ENCODE results near the gene ITCH. TPM values are rescaled to one million over a fixed set of nuclear protein-coding genes. Genes with fewer than 3 reads are reported as not detected.

The ITCH gene
- total and polyA plus RNA-seq, 9 of the 15 experiments (the other 6 are each of a cell fraction or from before 2014, with no cell fraction given): 7.5 to 53.0 (median 22.9) TPM

GRCh38 chr20:34516247-34517113, 153.4 kb downstream of the ITCH start, which contains the start of gene DYNLRB1 (continued):
- TF ChIP-seq STAT6 (CRISPR knock-in tag; IDR thresholded peaks at IDR 0.05): no peak
- peak; percentile 94 to 95 for TF ChIP-seq NRF1 (conservative IDR thresholded peaks at IDR 0.05 in 1 of 2, IDR thresholded peaks at IDR 0.05 in 1 of 2)
- peak; percentile 8; the same call in 1 of the 2 replicates for TF ChIP-seq MXI1 (IDR thresholded peaks at IDR 0.05; ENCODE audit: low read depth, low read length)
- TF ChIP-seq ZNF830 (CRISPR knock-in tag; IDR thresholded peaks at IDR 0.05): 0 out of 2 replicates have a peak, but pooled peaks have one; percentile 13
- peak; percentile 54; the same call in 1 of the 2 replicates for TF ChIP-seq CHD2 (IDR thresholded peaks at IDR 0.05; ENCODE audit: low read depth, low read length)
- peak; percentile 70 for TF ChIP-seq CCNT2 (IDR thresholded peaks at IDR 0.05; ENCODE audit: borderline replicate concordance, extremely low read depth, insufficient read length, low read depth, low read length)
- no peak for TF ChIP-seq POU5F1 (IDR thresholded peaks at IDR 0.05; ENCODE audit: borderline replicate concordance, low read depth, low read length, partially characterized antibody)
- TF ChIP-seq SETDB1 (IDR thresholded peaks at IDR 0.05; ENCODE audit: low read length): no peak
- TF ChIP-seq ZBTB49 (CRISPR knock-in tag; IDR thresholded peaks at IDR 0.05; ENCODE audit: borderline replicate concordance): no peak
- TF ChIP-seq MAZ (CRISPR knock-in tag; conservative IDR thresholded peaks at IDR 0.05 in 1 of 2, IDR thresholded peaks at IDR 0.05 in 1 of 2): peak; percentile 79 to 83
- peak; percentile 71; the same call in 1 of the 2 replicates for TF ChIP-seq TFAP4 (CRISPR knock-in tag; IDR thresholded peaks at IDR 0.05; ENCODE audit: borderline replicate concordance)
- TF ChIP-seq ZNF121 (CRISPR knock-in tag; conservative IDR thresholded peaks at IDR 0.05): no peak
- no peak for TF ChIP-seq KLF13 (tag; IDR thresholded peaks at IDR 0.05; ENCODE audit: borderline replicate concordance, low read depth)
- TF ChIP-seq MNT (conservative IDR thresholded peaks at IDR 0.05): peak; percentile 45 to 79; a peak in 3 of 4 replicates
- peak; percentile 78; the same call in 1 of the 2 replicates for TF ChIP-seq SIN3B (IDR thresholded peaks at IDR 0.05; ENCODE audit: low read depth)
- TF ChIP-seq TBP (optimal IDR thresholded peaks at IDR 0.05; ENCODE audit: low read depth, low read length): peak; percentile 55
- 0 out of 2 replicates have a peak, but pooled peaks have one; percentile 9 for TF ChIP-seq ARID1B (IDR thresholded peaks at IDR 0.05)
